ENCODE measurements around the gene FEZF1.
"Not testable (repeated sequence)": the region's sequence is repeated elsewhere in the genome, so short reads cannot be mapped to it uniquely, and the experiment has no call there.

Gene FEZF1

DNA sequence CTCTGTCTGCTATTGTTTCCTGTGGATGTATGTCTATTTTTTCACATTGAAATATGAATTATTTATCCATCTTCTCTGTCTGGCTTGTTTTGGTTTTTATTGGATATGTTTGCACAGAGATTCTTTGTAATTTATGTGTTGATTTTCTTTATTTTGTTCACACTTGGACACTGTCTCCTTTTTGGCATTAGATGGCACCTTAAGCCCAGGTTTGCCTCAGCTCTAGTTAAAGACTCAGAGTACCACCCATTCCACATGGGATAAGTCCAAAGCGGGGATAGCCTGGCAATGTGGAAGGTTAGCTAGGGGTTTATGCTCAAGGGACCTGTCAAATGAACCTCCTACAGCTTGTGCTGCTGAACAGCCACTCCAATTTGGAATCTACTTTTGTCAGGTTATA is 14.1 kb downstream of the FEZF1 start:
- no peak overlapping the region for H3K27ac ChIP-seq
- H3K4me3 ChIP-seq = no peak overlapping the region

DNA sequence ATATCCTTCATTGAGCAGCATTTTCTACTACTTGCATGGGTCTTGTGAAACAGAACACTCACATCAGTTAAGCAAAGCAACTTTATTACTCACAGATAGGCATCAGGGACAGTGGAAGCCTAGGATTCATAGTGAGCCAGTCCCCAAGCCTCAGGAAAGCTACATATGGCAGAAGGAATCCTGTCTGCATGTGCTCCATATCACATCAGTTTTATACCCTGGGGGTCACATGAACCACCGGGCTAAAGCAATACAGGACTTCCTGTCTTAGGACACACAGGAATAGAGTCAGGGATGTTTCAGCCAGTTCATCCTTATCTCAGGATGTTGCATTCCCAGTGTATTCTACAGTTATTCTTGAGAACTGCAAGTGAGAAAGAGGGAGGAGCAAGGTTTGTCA is 15.1 kb downstream of the FEZF1 start:
- Histone ChIP-seq H3K4me3 (no peak overlapping the region), H3K27ac (no peak overlapping the region)

DNA sequence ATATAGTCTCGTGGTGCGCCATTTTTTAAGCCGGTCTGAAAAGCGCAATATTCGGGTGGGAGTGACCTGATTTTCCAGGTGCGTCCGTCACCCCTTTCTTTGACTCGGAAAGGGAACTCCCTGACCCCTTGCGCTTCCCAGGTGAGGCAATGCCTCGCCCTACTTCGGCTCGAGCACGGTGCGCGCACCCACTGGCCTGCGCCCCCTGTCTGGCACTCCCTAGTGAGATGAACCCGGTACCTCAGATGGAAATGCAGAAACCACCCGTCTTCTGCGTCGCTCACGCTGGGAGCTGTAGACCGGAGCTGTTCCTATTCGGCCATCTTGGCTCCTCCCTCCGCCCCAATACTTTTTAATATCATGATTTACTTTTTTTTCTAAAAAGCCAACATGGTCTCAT is 19.9 kb downstream of the FEZF1 start:
- not testable (repeated sequence) for H3K27ac ChIP-seq
- peak overlapping the region in 1 of 7 experiments; percentile 12 for H3K4me3 ChIP-seq

DNA sequence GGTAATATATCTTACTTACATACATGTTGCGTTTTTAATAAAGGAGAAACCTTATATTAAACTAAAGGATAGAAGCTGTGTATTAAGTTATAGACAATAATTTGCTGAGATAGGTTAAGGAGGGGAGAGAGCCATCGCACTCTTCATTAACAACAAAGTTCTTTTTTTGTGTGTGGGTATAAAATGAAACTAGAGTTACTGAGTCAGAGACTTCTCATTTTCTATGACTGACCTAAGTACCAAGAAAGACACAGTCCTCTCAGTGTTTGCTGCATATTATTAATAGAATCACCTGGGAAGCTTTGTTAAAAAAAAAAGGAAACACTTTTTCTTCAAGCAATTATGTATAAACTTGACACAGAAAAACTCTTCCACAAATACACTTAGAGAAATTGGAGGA is 31.4 kb downstream of the FEZF1 start:
- Histone ChIP-seq H3K27ac (no peak overlapping the region), H3K4me3 (no peak overlapping the region)

DNA sequence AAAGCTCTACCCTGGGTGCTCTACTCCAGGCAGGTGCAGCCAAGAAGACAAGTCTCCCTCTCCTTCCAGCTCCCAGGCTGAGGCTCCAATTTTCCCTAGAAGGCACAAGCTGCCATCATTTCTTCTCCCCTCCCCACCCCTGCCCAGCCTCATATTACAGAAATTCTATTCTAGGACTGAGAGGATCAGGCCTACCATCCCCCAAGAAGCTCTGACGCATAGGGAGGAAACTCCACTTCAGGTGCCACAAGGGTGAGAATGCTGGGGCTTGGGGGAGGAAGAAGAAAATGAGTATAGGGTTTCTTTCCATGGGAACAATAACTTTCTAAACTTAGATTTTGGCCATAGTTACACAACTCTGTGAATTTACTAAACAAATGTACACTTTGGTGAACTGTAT is 35.3 kb downstream of the FEZF1 start:
- H3K27ac ChIP-seq = no peak overlapping the region
- no peak overlapping the region for H3K4me3 ChIP-seq

GRCh38 chr7:122268101-122268500 is 36.4 kb downstream of the FEZF1 start:
- Histone ChIP-seq H3K4me3 (no peak overlapping the region), H3K27ac (no peak overlapping the region)

GRCh38 chr7:122262246-122262645 is 42.3 kb downstream of the FEZF1 start:
- Histone ChIP-seq H3K4me3 (no peak overlapping the region), H3K27ac (no peak overlapping the region)

- Histone ChIP-seq H3K4me3 (no peak overlapping the region), H3K27ac (no peak overlapping the region)
These were observed 43.1 kb downstream of the FEZF1 start for GRCh38 chr7:122261442-122261841.

GRCh38 chr7:122261016-122261415 is 43.5 kb downstream of the FEZF1 start:
- H3K4me3 ChIP-seq = no peak overlapping the region
- H3K27ac ChIP-seq = no peak overlapping the region

- Histone ChIP-seq H3K4me3 (no peak overlapping the region), H3K27ac (no peak overlapping the region)
These were observed 44.2 kb downstream of the FEZF1 start for GRCh38 chr7:122260336-122260735.

GRCh38 chr7:122258971-122259370 is 45.6 kb downstream of the FEZF1 start:
- no peak overlapping the region for H3K27ac ChIP-seq
- no peak overlapping the region for H3K4me3 ChIP-seq

- no peak overlapping the region for H3K27ac ChIP-seq
- H3K4me3 ChIP-seq = no peak overlapping the region
These were observed 47.5 kb downstream of the FEZF1 start for GRCh38 chr7:122257056-122257455.

- H3K27ac ChIP-seq = no peak overlapping the region
- H3K4me3 ChIP-seq = no peak overlapping the region
These were observed 48.5 kb downstream of the FEZF1 start for GRCh38 chr7:122256046-122256445.

DNA sequence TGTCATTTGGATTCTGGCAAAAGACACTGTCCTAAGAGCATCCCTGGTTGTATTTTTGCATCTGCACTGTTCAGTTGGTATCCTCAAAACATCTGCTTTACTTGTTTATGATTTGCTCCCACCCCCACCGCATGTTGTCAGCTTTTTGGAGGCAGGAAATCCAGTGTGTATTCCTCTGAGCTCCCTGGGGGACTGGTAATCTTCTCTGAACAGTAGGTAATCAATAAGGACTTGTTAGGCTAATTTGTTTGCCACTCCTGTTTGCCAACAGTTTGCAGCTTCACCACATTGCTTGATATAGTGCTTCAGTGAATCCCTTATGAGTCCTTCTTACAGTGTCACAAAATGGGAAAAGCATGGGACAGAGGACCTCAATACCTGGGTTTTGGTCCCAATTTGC is 49.1 kb downstream of the FEZF1 start:
- no peak overlapping the region for H3K4me3 ChIP-seq
- H3K27ac ChIP-seq = no peak overlapping the region

All from skin epidermis (tissue), 12 donors.